ENCODE measurements around the gene LMX1B.

LMX1B gene

DNA sequence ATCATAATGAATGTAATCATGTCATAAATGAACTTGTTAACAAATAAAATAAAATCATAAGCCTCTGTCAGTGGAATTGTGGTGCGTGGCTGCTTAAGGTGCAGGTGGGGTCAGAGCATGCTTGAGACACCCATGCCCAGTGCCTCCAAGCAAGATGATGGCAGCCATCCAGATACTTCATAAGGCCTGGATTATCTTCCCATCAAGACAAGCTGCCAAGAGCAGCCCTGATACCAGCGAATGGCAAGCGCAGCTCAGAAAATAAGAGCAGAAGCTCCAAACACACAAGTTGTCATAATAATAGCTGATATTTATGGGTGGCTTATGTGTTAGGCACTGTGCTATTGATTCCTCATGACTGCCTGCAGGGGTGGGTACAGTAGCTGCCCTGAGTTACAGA, 21.8 kb upstream of the LMX1B start:
- no peak overlapping the region for H3K23ac ChIP-seq (ENCODE audit: low read length)
- H3K4me1 ChIP-seq (ENCODE audit: control insufficient read depth in 1 of 2, insufficient read depth in 2 of 2, low read length in 2 of 2) = peaks cover 0 to 2% of the 10 kb centered on the region in 2 experiments
- no peak overlapping the region for H2BK120ac ChIP-seq (ENCODE audit: insufficient read depth, low read length, poor library complexity)
- no peaks in the 10 kb centered on the region for H3K27me3 ChIP-seq (ENCODE audit: insufficient read depth, low read length)
- H3K79me1 ChIP-seq (ENCODE audit: low read length) = no peaks in the 10 kb centered on the region
- no peak overlapping the region for H3K4me3 ChIP-seq (ENCODE audit: low read depth, low read length)
- no peak overlapping the region for H3K18ac ChIP-seq (ENCODE audit: low read length)
- no peak overlapping the region for H2BK12ac ChIP-seq (ENCODE audit: low read length)
- H2BK5ac ChIP-seq (ENCODE audit: low read depth, low read length, poor library complexity) = no peak overlapping the region
- H2AK5ac ChIP-seq (ENCODE audit: low read length) = no peak overlapping the region
- H2AFZ ChIP-seq (ENCODE audit: insufficient read depth, low read length, poor library complexity) = no peak overlapping the region
- no peaks in the 10 kb centered on the region for H3K79me2 ChIP-seq (ENCODE audit: control insufficient read depth, insufficient read depth, low read length, poor library complexity)
- H3K14ac ChIP-seq (ENCODE audit: low read length) = no peak overlapping the region
- no peak overlapping the region for H4K91ac ChIP-seq (ENCODE audit: low read depth, low read length)
- H3K36me3 ChIP-seq (ENCODE audit: control insufficient read depth in 1 of 2, insufficient read depth in 2 of 2, low read length in 2 of 2) = no peaks in the 10 kb centered on the region
- no peak overlapping the region for H3K27ac ChIP-seq (ENCODE audit: low read depth, low read length)
- H4K8ac ChIP-seq (ENCODE audit: low read depth, low read length) = no peak overlapping the region
- no peak for DNase-seq
- H3K4ac ChIP-seq (ENCODE audit: low read depth, low read length) = no peak overlapping the region
- H4K12ac ChIP-seq (ENCODE audit: low read depth, low read length) = no peak overlapping the region
- H3K9me3 ChIP-seq (ENCODE audit: insufficient read depth, low read depth, low read length) = peaks cover 6% of the 10 kb centered on the region
- no CpG with 5 or more reads among the region's 3 CpGs for WGBS (ENCODE audit: extremely low coverage, insufficient coverage, insufficient read length)
- no peak overlapping the region for H3K9ac ChIP-seq (ENCODE audit: low read length)
- H3K4me2 ChIP-seq (ENCODE audit: low read length) = no peak overlapping the region

DNA sequence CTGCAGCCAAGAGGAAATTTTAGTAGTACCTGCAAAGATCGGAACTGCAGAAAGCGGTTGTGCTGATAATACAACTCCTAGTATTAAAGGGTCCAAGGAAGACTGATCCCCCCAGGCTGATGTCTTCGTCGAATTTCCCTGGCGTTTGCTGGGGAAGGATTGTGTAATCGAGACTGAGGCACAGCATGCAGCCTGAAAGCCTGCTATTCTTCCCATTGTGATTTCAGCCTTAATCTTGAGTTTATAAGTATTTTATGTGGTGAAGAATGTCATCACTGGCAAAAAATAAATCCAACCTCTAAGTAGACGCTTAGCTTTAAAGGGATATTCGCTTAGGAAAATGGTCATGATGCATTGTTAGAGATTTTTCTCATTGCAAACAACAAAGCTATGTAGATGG, 21.3 kb upstream of the LMX1B start:
- no peak for DNase-seq
- no CpG with 5 or more reads among the region's 8 CpGs for WGBS (ENCODE audit: extremely low coverage, insufficient coverage, insufficient read length)
- H3K18ac ChIP-seq (ENCODE audit: low read length) = no peak overlapping the region

GRCh38 chr9:126595982-126596381, 17.7 kb upstream of the LMX1B start:
- H3K79me1 ChIP-seq (ENCODE audit: low read length) = no peaks in the 10 kb centered on the region
- no peak overlapping the region for H2BK12ac ChIP-seq (ENCODE audit: low read length)
- no peak overlapping the region for H3K14ac ChIP-seq (ENCODE audit: low read length)
- no peaks in the 10 kb centered on the region for H3K4me1 ChIP-seq (ENCODE audit: control insufficient read depth in 1 of 2, insufficient read depth in 2 of 2, low read length in 2 of 2)
- H2BK120ac ChIP-seq (ENCODE audit: insufficient read depth, low read length, poor library complexity) = no peak overlapping the region
- no peak overlapping the region for H3K23ac ChIP-seq (ENCODE audit: low read length)
- H3K18ac ChIP-seq (ENCODE audit: low read length) = no peak overlapping the region
- DNase-seq = no peak
- no CpG with 5 or more reads among the region's 2 CpGs for WGBS (ENCODE audit: extremely low coverage, insufficient coverage, insufficient read length)
- H3K9me3 ChIP-seq (ENCODE audit: insufficient read depth, low read depth, low read length) = no peaks in the 10 kb centered on the region
- no peak overlapping the region for H3K27ac ChIP-seq (ENCODE audit: low read depth, low read length)
- H3K4ac ChIP-seq (ENCODE audit: low read depth, low read length) = no peak overlapping the region
- H4K91ac ChIP-seq (ENCODE audit: low read depth, low read length) = no peak overlapping the region
- H3K4me2 ChIP-seq (ENCODE audit: low read length) = no peak overlapping the region
- H4K8ac ChIP-seq (ENCODE audit: low read depth, low read length) = no peak overlapping the region
- no peaks in the 10 kb centered on the region for H3K27me3 ChIP-seq (ENCODE audit: insufficient read depth, low read length)
- H2BK5ac ChIP-seq (ENCODE audit: low read depth, low read length, poor library complexity) = no peak overlapping the region
- H4K12ac ChIP-seq (ENCODE audit: low read depth, low read length) = no peak overlapping the region
- no peaks in the 10 kb centered on the region for H3K79me2 ChIP-seq (ENCODE audit: control insufficient read depth, insufficient read depth, low read length, poor library complexity)
- no peaks in the 10 kb centered on the region for H3K36me3 ChIP-seq (ENCODE audit: control insufficient read depth in 1 of 2, insufficient read depth in 2 of 2, low read length in 2 of 2)
- H2AFZ ChIP-seq (ENCODE audit: insufficient read depth, low read length, poor library complexity) = no peak overlapping the region
- no peak overlapping the region for H3K4me3 ChIP-seq (ENCODE audit: low read depth, low read length)
- no peak overlapping the region for H3K9ac ChIP-seq (ENCODE audit: low read length)
- H2AK5ac ChIP-seq (ENCODE audit: low read length) = no peak overlapping the region

More for the DNA sequence above, 21.3 kb upstream of the LMX1B start:
- H3K4ac ChIP-seq (ENCODE audit: low read depth, low read length) = no peak overlapping the region
- H2BK12ac ChIP-seq (ENCODE audit: low read length) = no peak overlapping the region
- no peak overlapping the region for H2AK5ac ChIP-seq (ENCODE audit: low read length)
- H3K27me3 ChIP-seq (ENCODE audit: insufficient read depth, low read length) = no peaks in the 10 kb centered on the region
- no peak overlapping the region for H3K27ac ChIP-seq (ENCODE audit: low read depth, low read length)
- H4K12ac ChIP-seq (ENCODE audit: low read depth, low read length) = no peak overlapping the region
- H3K9me3 ChIP-seq (ENCODE audit: insufficient read depth, low read depth, low read length) = peaks cover 6% of the 10 kb centered on the region
- H3K4me1 ChIP-seq (ENCODE audit: control insufficient read depth in 1 of 2, insufficient read depth in 2 of 2, low read length in 2 of 2) = peaks cover 0 to 2% of the 10 kb centered on the region in 2 experiments
- H3K14ac ChIP-seq (ENCODE audit: low read length) = no peak overlapping the region
- no peak overlapping the region for H3K4me3 ChIP-seq (ENCODE audit: low read depth, low read length)
- H3K36me3 ChIP-seq (ENCODE audit: control insufficient read depth in 1 of 2, insufficient read depth in 2 of 2, low read length in 2 of 2) = no peaks in the 10 kb centered on the region
- H3K9ac ChIP-seq (ENCODE audit: low read length) = no peak overlapping the region
- no peak overlapping the region for H2BK120ac ChIP-seq (ENCODE audit: insufficient read depth, low read length, poor library complexity)
- no peak overlapping the region for H3K23ac ChIP-seq (ENCODE audit: low read length)
- H3K79me1 ChIP-seq (ENCODE audit: low read length) = no peaks in the 10 kb centered on the region
- no peak overlapping the region for H3K4me2 ChIP-seq (ENCODE audit: low read length)
- H2BK5ac ChIP-seq (ENCODE audit: low read depth, low read length, poor library complexity) = no peak overlapping the region
- no peak overlapping the region for H2AFZ ChIP-seq (ENCODE audit: insufficient read depth, low read length, poor library complexity)
- no peak overlapping the region for H4K91ac ChIP-seq (ENCODE audit: low read depth, low read length)
- no peaks in the 10 kb centered on the region for H3K79me2 ChIP-seq (ENCODE audit: control insufficient read depth, insufficient read depth, low read length, poor library complexity)
- H4K8ac ChIP-seq (ENCODE audit: low read depth, low read length) = no peak overlapping the region

GRCh38 chr9:126599047-126599650, 14.6 kb upstream of the LMX1B start:
- no peak overlapping the region for H3K27ac ChIP-seq (ENCODE audit: low read depth, low read length)
- no peaks in the 10 kb centered on the region for H3K36me3 ChIP-seq (ENCODE audit: control insufficient read depth in 1 of 2, insufficient read depth in 2 of 2, low read length in 2 of 2)
- H3K79me1 ChIP-seq (ENCODE audit: low read length) = no peaks in the 10 kb centered on the region
- H2AK5ac ChIP-seq (ENCODE audit: low read length) = no peak overlapping the region
- H4K12ac ChIP-seq (ENCODE audit: low read depth, low read length) = no peak overlapping the region
- H3K79me2 ChIP-seq (ENCODE audit: control insufficient read depth, insufficient read depth, low read length, poor library complexity) = no peaks in the 10 kb centered on the region
- no peak overlapping the region for H2BK120ac ChIP-seq (ENCODE audit: insufficient read depth, low read length, poor library complexity)
- H3K23ac ChIP-seq (ENCODE audit: low read length) = no peak overlapping the region
- H3K18ac ChIP-seq (ENCODE audit: low read length) = no peak overlapping the region
- no peak overlapping the region for H3K14ac ChIP-seq (ENCODE audit: low read length)
- no CpG with 5 or more reads among the region's 11 CpGs for WGBS (ENCODE audit: extremely low coverage, insufficient coverage, insufficient read length)
- H3K9me3 ChIP-seq (ENCODE audit: insufficient read depth, low read depth, low read length) = no peaks in the 10 kb centered on the region
- H3K4me3 ChIP-seq (ENCODE audit: low read depth, low read length) = no peak overlapping the region
- H3K4ac ChIP-seq (ENCODE audit: low read depth, low read length) = no peak overlapping the region
- no peak overlapping the region for H2AFZ ChIP-seq (ENCODE audit: insufficient read depth, low read length, poor library complexity)
- no peak overlapping the region for H3K4me2 ChIP-seq (ENCODE audit: low read length)
- no peak overlapping the region for H4K91ac ChIP-seq (ENCODE audit: low read depth, low read length)
- H2BK12ac ChIP-seq (ENCODE audit: low read length) = no peak overlapping the region
- no peak overlapping the region for H2BK5ac ChIP-seq (ENCODE audit: low read depth, low read length, poor library complexity)
- H3K9ac ChIP-seq (ENCODE audit: low read length) = no peak overlapping the region
- no peaks in the 10 kb centered on the region for H3K27me3 ChIP-seq (ENCODE audit: insufficient read depth, low read length)
- H3K4me1 ChIP-seq (ENCODE audit: control insufficient read depth in 1 of 2, insufficient read depth in 2 of 2, low read length in 2 of 2) = no peaks in the 10 kb centered on the region
- DNase-seq = no peak
- H4K8ac ChIP-seq (ENCODE audit: low read depth, low read length) = no peak overlapping the region

Measured in trophoblast cell (in vitro differentiated cells and primary cell).